HG02884 (cell line): ENCODE data around the gene TEKTIP1.

Source experiments
- ATAC-seq: cut with Tn5 transposase; IDR thresholded peaks from one replicate; pipeline ENCODE4 v1.9.1; 2021; ENCODE audit warnings: mild to moderate bottlenecking, moderate library complexity; ENCODE audit not compliant: unreplicated experiment

Gene TEKTIP1

DNA sequence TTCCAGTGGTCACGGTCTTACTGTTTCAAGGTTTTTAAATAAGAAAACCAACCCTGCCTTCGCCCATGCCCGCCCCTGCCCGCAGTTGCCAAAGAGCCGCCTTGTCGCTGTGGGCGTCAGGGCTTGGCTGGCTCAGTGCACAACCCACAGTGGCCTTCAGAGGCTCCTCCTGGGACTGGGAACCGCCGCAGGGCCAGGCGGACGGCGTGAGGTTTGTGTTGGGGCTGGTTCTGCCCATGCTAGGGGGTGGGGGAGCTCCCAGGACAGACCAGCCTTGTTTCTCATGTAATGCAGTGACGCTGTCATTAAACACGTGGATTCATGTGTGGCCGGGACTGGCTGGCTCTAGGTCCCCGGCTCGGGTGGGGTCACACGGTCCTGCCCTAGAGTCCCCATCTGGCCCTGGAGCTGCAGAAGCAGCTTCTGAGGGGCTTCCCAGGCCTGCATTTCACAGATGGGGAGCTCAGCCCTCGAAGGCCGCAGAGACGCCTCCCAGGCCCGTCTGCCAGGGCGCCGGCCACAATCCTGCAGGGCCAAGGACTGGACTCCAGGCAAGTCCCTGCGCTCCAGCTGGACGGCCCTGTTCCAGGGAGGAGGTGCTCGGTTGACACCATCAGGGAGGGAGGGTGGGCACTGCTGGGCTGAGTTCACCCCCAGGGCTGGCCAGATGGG, 2.4 kb upstream of the TEKTIP1 start:
- no peak for ATAC-seq

DNA sequence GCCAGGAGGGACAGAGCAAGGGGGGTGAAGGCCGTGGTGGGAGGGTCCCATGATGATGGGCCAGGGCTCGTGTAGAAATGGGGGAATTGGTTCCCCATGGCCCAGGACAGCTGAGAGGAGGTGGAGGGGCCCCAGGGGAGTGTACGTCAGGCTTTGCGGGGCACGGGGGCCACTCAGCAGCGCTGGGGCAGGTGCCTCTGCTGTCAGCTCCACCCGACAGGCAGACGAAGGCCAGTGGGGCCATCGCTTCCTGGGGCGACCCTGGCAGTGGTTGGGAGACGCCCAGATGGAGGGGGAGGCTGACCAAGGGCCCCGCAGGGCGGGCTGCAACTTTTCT, 1.9 kb upstream of the TEKTIP1 start:
- no peak for ATAC-seq

DNA sequence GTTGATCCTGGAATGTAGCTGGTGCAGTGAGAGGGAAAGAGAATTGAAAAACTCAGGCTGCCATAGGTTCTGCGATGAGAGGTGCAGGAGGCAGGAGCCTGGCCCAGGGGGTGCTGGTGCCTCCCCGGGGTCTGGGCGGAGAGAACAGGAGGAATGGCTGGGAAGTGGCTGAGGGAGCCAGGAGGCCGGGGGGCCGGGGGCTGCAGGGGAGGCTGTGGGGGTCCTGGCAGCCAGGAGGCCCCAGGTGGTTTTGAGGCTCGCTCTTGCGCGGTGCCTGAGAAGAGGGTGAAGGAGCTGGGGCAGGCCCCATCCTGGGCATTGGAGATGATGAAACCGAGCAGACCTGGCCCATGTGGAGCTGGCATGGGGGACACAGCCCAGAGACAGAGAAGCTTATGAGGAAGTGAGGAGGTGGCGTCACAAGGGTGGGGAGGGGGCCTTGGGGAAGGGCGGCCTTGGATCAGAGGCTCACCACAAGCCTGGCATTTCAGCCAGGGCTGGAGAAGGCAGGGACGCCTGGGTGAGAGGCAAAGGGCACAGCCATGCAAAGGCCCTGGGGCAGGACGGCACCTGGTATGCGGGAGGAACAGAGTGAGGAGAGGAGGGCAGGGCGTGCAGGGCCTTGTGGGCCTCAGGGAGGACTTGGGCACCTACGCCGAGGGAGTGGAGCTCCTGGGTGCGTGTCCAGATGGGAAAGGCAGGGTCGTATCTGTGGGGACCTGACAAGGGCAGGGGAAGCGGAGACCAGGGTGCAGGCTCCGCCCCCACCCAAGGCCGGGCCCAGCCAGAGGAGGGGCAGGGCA, 1.3 kb upstream of the TEKTIP1 start:
- no peak for ATAC-seq

DNA sequence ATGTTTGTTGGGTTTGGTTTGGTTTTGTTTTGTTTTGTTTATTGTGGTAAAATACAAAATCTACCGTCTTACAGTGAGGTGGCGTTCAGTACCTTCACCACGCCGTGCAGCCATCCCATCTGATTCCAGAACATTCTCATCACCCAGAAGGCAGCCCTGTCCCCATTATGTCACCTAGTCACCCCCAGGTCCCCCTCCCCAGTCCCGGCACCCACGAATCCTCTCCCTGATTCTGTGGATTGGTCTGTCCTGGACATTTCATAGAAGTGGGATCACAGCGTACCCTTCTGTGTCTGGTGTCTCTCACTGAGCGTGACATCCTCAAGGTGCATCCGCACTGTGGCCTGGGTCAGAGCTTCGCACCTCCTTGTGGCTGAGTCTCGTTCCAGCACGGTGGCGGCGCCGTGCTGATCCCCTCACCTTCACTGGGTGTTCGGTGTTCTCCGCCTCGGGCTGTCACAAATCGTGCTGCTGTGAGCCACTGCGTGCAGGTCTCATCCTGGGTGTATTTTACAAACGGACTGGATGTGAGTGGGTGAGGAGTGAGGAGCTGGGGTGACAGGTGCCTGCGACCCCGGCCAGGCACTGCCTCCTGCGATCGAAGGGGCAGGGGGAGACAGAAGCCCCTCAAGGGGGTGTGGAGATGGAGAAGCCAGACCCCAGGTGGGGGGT, 580 bp upstream of the TEKTIP1 start:
- no peak for ATAC-seq

DNA sequence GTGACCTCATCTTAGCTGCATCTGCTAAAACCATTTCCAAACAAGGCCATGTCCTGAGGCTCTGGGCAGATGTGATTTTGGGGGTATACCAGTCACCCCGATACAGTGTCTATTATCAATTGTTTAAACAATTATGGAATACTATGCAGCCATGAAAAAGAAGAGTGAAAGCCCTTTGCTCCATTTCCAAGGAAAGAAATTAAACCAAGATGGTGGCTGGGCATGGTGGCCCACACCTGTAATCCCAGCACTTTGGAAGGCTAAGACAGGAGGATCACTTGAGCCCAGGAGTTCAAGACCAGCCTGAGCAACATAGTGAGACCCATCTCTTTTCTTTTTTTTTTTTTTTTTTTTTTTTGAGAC, 763 bp downstream of the TEKTIP1 start:
- no peak for ATAC-seq

DNA sequence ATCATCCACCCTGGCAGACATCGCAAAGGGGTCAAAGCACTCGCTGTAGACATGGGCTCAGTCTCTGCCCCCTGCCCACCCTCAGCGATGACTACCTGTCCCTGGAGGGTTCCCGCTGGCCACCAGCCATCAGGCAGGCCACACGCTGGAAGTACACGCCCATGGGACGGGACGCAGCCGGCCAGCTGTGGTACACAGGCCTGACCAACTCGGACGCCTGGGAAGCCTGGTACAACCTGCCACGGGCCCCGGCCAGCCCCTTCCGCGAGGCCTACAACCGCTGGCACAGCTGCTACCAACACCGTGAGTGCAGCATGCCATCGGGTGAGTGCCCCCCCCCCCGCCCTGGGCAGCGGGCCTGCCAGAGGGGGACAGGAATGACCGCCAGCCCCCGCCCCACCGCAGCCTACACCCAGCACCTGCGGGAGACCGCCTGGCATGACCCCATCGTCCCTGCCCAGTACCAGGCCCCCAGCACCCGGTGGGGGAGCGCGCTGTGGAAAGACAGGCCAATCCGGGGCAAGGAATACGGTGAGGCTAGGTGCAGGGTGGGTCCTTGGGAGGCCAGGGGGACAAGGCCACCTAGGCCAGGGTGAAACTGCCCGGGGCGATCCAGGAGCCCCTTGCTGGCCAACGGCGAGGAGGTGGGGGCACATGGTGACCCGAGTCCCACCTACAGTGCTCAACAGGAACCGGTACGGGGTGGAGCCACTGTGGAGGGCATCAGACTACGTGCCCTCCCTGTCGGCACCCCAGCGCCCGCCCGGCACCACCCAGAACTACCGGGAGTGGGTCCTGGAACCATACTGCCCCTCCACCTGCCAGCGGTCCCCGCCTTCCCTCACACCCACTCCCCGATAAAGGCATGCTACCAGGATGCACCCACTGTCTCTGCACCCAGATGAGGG, 4.4 kb downstream of the TEKTIP1 start:
- no peak for ATAC-seq

DNA sequence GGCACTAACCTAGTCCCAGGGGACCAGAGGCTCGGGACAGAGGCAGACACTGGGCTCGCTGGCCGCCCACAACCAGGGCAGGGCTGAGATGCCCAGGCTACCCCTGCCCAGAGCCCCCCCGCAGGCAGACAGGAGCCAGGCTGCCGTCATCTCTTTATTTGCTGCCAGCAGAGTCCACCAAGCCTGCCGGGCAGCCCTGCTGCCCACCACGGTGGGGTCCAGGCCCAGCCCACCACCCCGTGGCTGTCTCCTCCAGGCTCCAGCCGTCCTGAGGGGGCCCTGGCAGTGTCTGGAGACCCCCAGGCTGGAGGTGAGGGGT, 5.0 kb downstream of the TEKTIP1 start:
- ATAC-seq: no peak

DNA sequence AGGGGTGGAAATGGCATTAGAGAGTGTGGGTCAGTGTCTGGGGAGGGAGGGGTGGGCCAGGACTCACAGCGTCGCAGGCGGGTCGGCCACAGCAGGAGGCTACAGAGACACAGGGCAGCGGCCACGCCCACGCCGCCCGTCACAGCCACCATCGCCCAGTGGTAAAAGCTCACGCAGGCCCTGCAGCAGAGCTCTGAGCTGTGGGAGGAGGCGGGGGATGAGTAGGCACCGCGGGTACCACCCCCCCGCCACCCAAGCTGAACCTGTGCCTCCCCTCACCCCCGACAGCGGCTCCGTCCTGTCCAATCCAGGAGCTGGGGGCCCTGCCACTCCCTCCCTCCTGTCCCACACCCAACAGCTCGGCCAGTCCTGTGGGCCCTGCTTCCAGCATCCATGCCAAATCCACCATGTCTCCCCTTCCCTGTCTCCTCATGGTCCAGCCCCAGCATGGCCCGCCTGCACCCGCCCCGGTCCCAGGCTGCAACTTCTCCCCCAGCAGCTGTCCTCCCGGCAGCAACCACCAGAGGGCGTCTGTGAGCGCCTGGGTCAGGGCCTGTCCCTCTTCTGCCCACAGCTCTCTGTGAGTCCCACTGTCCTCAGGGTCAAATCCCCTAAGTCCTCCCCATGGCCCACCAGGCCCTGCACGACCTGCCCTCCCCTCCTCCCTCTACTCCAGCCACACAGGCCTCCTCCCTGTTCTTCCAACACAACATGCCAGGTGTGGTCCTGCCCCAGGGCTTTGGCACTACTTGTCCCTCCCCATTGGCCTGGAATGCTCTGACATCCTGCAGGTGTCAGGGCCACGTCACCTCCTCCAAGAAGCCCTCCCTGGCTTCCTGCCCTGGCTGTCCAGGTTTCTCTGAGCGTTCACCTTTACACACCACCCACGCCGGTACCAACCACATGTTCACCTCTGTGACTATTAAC, 6.0 kb downstream of the TEKTIP1 start:
- no peak for ATAC-seq

DNA sequence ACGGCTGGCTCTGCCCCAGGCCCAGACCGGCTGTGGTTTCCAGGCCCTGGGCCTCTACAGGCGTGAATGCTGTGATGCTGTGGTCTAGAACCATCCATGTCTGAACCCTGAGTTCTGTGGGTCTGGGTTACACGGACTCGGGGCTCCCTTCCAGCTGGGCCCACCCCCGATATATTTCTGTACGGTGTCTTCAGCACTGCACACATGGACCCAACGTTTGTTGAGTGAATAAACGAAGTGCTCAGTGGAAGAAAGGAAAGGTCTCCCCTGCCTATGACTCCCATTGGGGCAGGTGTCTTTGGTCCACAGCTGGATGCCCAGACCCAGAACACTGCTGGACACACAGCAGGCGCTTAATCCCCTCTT, 6.7 kb downstream of the TEKTIP1 start:
- ATAC-seq: no peak

DNA sequence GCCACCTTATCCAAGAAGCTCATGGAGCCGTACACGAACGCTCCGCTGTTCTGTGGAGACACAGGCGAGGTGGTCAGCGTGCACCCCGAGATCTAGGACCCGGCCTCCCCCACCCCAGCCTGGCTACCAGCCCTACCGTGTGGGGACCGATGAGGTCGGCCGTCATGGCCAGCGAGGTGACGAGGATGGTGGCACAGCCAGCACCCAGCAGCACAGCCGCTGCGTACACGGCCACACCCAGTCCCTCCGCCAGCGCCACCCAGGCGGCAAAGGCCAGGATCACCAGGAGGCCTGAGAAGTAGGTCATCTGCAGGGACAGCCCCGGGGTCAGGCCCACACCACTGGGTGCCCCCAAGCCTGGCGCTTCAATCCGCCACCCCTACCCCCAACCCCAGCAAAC, 7.1 kb downstream of the TEKTIP1 start:
- ATAC-seq: no peak

DNA sequence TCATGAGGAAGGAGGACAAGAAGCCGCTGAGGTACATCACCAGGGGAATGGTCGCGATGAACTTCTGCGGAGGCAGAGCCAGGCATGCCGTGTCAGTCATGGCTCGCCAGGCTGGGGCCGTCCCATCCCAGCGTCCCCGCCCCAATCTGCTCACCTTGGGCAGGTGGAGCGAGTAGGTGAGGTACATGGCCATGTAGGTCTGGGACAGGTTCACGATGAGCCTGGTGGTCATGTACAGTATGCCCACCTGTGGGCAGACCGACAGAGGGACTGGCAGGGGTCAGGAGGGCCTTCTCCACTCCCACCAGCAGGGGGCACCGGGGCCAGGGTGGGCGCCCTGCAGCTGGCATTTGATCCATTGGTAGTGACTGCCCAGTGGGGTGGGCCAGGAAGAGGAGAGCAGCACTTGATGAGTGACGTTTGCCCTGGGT, 8.3 kb downstream of the TEKTIP1 start:
- ATAC-seq: no peak

DNA sequence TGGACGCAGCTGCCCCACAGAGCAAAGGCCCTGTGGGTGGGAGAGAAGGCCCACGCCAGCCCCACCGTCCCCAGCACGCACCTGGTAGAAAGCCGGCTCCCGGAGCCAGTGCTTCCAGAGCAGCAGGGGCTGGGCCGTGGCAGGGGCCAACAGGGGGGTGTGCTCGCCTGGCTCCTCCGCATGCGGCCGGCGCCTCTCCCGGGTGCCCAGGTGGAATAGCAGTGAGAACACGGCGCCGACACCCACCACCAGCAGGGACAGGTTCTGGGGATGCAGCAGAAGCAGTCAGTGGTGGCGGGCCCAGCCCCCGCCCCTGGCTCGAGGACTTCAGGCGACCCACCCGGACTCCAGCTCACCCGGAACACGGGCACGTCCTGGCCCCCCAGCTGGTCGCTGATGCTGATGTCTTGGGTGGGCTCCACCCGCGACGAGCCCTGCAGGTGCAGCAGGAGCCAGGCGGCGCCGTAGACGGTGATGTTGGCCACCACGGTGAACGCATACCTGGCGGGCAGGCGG, 8.9 kb downstream of the TEKTIP1 start:
- no peak for ATAC-seq

DNA sequence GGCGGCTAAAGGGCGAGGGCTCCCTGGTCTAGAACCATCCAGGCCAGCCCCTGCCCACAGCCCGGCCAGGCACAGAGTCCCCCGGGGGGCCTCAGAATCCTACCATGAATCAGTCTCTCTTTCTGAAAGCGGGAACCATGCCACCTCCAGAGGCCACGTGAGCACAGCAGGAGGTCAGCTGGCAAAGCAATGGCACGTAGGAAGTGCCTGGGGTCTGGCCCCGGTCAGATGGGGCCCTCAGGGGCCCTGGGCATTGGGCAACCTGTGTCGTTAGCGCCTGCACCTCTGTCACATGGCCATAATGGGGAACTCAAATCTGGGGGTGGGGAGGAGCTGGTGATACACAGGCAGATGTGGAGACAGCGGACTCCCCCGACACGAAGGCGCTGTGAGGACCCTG, 9.6 kb downstream of the TEKTIP1 start:
- ATAC-seq: no peak

DNA sequence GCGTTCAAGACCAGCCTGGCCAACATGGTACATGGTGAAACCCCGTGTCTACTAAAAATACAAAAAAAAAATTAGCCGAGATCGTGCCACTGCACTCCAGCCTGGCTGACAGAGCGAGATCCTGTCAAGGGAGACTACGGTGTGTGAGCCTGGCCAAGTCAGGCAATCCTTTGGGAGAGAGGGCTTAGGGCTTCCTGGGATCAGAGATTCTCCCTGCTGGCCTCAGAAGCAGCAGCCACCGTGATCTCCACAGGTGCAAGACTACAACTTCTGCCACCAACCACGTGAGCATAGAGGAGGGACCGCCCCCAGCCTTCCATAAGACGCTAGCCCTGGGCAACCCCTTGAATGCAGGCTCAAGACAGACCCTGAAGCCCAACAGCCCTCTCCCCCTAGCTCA, 10.8 kb downstream of the TEKTIP1 start:
- ATAC-seq: no peak

DNA sequence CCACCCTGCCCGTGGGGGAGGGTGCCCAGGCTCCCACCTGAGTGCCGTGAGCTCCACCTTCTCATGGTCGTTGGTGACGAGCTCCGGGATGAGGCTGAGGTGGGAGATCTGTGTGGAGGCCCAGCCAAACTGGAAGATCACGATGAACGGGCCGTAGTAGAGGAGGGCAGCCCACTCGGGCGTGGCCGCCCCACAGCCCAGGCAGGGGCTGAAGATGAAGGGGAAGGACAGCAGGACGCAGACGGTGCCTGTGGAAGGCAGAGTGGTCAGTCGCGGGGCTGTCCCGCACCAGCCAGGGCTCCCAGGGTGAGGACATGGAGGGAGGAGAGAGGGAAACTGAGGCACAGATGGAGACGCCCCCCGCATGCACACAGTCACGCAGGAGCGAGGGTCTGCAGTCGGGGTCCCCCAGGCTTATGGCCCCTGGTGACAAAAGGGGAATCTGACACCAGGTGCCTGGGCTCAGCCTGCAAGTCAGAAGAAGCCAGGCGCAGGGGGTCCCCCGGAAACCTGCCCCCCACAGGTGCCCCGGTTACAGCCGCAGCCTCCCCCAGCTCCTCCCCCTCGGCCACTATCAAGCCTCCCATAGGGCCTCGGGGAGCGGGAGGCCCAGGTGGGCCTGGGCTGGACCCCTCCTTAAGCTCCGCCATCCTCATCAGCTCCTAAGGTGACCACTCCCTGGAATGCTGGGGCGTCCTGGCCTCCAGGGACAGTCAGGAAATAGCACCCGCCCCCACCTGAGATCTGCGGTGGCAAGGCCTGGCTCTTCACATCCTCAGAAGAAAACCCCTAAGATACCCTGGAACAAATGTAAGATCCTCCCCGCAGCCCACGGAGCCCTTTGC, 12.2 kb downstream of the TEKTIP1 start:
- no peak for ATAC-seq

DNA sequence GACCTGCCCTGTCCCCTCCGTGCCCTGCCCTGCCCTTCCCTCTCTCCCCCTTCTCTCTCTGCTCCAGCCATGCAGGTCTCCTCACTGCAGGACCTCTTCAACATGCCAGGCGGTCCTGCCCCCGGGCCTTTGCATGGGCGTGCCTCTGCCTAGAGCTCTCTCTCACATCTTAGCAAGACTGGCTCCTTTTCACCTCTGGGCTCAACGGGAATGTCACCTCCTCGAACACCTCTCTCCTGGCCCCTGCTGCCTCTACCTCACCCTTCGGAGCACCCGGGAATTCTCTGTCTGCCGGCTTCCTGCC, 12.8 kb downstream of the TEKTIP1 start:
- ATAC-seq: no peak

DNA sequence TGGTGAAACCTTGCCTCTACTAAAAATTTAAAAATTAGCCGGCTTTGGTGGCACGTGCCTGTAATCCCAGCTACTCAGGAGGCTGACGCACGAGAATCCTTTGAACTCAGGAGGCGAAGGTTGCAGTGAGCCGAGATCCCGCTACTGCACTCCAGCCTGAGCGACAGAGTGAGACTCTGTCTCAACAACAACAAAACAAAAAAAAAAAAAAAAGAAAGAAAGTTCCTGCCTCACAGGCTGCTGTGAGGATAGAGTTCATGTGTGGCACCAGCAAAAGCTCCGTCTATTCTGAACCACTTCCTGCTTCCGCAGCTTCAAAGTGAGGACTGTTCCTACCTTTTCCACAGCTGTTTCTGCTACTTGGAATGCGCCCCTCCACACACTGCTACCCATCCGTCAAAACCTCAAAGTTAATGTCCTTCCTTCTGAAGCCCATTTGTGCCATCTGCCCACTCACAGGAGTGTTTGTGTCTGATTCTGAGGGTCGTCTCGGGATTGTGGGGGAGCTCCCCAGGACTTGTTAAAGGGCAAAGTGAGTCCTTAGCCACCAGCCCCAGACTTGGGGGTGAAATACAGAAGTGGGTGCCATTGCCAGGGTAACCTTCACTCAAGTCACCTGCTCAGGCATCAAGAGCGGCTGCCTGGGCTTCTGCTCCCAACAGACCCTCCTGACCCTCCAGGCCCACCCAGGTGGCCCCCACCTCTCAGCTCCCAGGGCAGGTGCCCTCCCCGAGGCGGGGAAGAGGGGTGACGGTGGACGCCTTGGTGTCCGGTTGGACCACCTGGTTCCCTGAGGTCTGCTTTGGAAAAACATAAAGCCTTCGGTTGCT, 15.5 kb downstream of the TEKTIP1 start:
- ATAC-seq: no peak

DNA sequence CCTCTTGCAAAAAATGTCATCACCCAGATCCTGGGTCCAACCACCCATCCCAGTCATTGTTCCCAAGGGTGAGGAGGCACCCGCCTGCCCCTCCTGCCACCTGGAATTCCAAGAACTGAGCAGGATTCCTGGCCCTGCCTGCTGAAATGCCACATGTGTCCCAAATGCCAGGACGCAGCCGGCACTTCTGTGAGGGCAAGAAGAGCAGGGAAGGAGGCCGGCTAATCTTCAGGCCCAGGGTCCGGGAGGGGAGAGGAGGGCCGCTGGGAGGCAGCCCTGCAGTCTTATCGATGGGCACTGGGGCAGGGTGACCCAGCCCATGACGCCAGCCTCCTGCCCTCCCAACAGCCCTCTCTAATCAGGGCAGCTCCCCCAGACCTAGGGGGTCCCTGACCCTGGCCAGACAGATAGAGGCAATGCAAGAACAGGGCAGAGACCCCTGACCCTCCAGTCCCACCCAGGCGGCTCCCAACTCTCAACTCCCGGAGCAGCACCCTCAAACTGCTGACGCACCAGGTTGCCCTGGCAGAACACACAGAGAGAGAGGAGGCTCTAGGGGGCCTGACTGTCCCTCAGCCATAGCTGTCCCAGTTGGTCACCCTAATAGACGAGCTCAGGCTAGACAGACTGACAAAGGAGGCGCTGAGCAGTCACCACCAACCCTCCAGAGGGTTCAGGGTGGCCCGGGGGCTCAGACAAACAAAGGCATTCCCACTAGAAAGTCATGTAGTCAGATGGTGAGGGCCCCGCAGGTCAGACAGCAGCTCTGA, 16.9 kb downstream of the TEKTIP1 start:
- no peak for ATAC-seq
